GM06990 (cell line): ENCODE data around the gene FEZF1.

Source experiments
- DNase-seq: peaks from one replicate; pipeline ENCODE4 v3.0.0-alpha.2; 2011; ENCODE audit not compliant: insufficient read length; ENCODE audit errors: extremely low read depth
- H3K27me3 ChIP-seq: replicated peaks from 2 replicates; pipeline ENCODE4 v1.6.0; 2011; ENCODE audit warnings: low read length; ENCODE audit not compliant: control insufficient read depth, insufficient read depth
- H3K36me3 ChIP-seq: 2 replicates; pipeline ENCODE4 v1.5.1; 2011; ENCODE audit warnings: low read length; ENCODE audit not compliant: control insufficient read depth, insufficient read depth
- H3K4me3 ChIP-seq: replicated peaks from 2 replicates; pipeline ENCODE4 v1.5.1; 2011; ENCODE audit warnings: low read depth, mild to moderate bottlenecking, control low read depth, low read length
- CTCF ChIP-seq: IDR thresholded peaks from 2 replicates; pipeline ENCODE4 v1.5.1; 2011; ENCODE audit warnings: low read length, control low read depth, mild to moderate bottlenecking, inconsistent platforms; ENCODE audit not compliant: insufficient read depth, poor library complexity, severe bottlenecking

Gene FEZF1

GRCh38 chr7:122305475-122306319, 1.1 kb upstream of the FEZF1 start:
- Histone ChIP-seq H3K27me3 (no peaks in the 10 kb centered on the region; the same call in none of the 2 replicates), H3K4me3 (no peak overlapping the region), H3K36me3 (no peaks in the 10 kb centered on the region)
- TF ChIP-seq CTCF, result no peak
- no peak for DNase-seq

- Histone ChIP-seq H3K4me3 (no peak overlapping the region), H3K27me3 (no peaks in the 10 kb centered on the region; the same call in none of the 2 replicates), H3K36me3 (no peaks in the 10 kb centered on the region)
- TF ChIP-seq CTCF, result no peak
- no peak for DNase-seq
Measured at GRCh38 chr7:122304996-122305421, 459 bp upstream of the FEZF1 start.

- no peak for TF ChIP-seq CTCF
- Histone ChIP-seq H3K36me3 (no peaks in the 10 kb centered on the region), H3K27me3 (no peaks in the 10 kb centered on the region; the same call in none of the 2 replicates), H3K4me3 (no peak overlapping the region)
- no peak for DNase-seq
Measured at GRCh38 chr7:122303531-122304318, 825 bp downstream of the FEZF1 start.

GRCh38 chr7:122302761-122303530, 1.6 kb downstream of the FEZF1 start:
- no peaks in the 10 kb centered on the region; the same call in none of the 2 replicates for H3K27me3 ChIP-seq
- no peak for DNase-seq
- H3K4me3 ChIP-seq, result no peak overlapping the region
- no peaks in the 10 kb centered on the region for H3K36me3 ChIP-seq
- no peak for TF ChIP-seq CTCF

- Histone ChIP-seq H3K36me3 (no peaks in the 10 kb centered on the region), H3K27me3 (no peaks in the 10 kb centered on the region; the same call in none of the 2 replicates), H3K4me3 (no peak overlapping the region)
- no peak for DNase-seq
- TF ChIP-seq CTCF, result no peak
Measured at GRCh38 chr7:122301858-122302760, 2.4 kb downstream of the FEZF1 start.
